ENCODE results near the gene FYN.

- no peak for TF ChIP-seq CTCF (IDR thresholded peaks at IDR 0.05; ENCODE audit: insufficient read depth, low read length, poor library complexity, severe bottlenecking)
- TF ChIP-seq EZH2phosphoT487 (conservative IDR thresholded peaks at IDR 0.05; ENCODE audit: low read length): no peak
Measured at GRCh38 chr6:111864138-111865048, 8.9 kb downstream of the FYN start.

All from SU-DHL-6 (cell line).